ENCODE measurements around the gene BRD7.

DNA sequence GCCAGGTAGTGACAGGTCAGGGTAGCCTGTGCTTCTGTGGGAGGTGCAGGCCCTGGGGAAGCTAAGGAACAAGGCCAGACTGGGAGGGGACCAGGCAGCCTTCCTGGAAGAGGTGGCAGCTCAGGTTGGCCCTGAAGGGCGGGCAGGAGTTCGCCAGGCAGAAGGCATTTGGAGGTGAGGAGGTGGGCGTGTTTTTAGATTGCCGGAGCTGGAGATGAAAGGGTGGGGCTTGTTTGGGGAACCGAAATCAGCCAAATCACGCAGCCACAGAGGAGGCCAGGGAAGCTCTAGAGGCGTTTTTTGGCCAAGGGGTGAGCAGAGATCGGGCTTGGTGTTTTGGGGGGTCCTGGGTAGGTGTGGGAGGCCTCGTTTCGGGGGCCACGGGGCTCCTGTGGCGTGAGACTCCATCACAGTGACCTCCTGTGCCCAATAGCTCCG, 94.9 kb downstream of the BRD7 start:
- no peak for TF ChIP-seq EZH2 (IDR thresholded peaks at IDR 0.05; ENCODE audit: borderline replicate concordance, low read depth, low read length, severe bottlenecking)
- TF ChIP-seq, protein P1, sequence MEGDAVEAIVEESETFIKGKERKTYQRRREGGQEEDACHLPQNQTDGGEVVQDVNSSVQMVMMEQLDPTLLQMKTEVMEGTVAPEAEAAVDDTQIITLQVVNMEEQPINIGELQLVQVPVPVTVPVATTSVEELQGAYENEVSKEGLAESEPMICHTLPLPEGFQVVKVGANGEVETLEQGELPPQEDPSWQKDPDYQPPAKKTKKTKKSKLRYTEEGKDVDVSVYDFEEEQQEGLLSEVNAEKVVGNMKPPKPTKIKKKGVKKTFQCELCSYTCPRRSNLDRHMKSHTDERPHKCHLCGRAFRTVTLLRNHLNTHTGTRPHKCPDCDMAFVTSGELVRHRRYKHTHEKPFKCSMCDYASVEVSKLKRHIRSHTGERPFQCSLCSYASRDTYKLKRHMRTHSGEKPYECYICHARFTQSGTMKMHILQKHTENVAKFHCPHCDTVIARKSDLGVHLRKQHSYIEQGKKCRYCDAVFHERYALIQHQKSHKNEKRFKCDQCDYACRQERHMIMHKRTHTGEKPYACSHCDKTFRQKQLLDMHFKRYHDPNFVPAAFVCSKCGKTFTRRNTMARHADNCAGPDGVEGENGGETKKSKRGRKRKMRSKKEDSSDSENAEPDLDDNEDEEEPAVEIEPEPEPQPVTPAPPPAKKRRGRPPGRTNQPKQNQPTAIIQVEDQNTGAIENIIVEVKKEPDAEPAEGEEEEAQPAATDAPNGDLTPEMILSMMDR (IDR thresholded peaks at IDR 0.05; ENCODE audit: extremely low read depth in 1 of 2, insufficient read depth in 1 of 2, low read depth in 1 of 2, low read length in 2 of 2), result no peak
